Measurements from ENCODE around the gene OXT. TPM values are rescaled to one million over a fixed set of nuclear protein-coding genes. Genes with fewer than 3 reads are reported as not detected.

The OXT gene
- total RNA-seq, 3 donors from 2014 or later: 0.66 TPM; not detected in 2

DNA sequence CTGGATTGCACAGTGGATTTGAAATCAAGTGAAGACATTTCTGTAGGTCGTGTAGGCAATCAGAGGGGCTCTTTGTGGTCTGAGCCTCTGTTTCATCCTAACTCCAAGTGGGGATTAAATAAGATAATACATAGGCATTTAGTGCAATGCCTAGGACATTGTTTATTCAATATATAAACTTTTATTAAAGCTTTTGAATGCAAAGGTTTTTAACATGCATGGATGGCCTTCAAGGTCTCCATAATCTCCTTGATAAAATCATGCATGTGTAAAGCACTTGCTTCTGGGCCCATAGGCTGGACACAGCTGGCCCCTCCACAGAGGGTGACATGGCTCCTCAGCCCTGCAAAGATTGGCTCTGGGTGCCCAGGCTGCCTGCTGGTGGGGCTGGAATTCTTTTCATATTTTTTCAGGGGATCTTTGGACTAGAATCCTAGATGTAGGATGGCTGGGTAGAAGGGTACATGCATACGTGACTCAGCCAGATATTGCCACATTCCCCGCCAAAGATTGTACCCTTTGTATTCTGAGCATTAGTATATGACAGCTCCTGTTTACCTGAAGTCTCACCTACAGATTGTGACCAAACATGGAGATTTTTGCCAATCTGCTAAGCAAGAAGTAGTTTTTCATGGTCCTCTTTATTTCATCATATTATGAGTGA, 32.1 kb downstream of the OXT start:
- intact Hi-C loops (cut with DNase I, micrococcal nuclease): no loop called here
- TF ChIP-seq, protein P1, sequence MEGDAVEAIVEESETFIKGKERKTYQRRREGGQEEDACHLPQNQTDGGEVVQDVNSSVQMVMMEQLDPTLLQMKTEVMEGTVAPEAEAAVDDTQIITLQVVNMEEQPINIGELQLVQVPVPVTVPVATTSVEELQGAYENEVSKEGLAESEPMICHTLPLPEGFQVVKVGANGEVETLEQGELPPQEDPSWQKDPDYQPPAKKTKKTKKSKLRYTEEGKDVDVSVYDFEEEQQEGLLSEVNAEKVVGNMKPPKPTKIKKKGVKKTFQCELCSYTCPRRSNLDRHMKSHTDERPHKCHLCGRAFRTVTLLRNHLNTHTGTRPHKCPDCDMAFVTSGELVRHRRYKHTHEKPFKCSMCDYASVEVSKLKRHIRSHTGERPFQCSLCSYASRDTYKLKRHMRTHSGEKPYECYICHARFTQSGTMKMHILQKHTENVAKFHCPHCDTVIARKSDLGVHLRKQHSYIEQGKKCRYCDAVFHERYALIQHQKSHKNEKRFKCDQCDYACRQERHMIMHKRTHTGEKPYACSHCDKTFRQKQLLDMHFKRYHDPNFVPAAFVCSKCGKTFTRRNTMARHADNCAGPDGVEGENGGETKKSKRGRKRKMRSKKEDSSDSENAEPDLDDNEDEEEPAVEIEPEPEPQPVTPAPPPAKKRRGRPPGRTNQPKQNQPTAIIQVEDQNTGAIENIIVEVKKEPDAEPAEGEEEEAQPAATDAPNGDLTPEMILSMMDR (IDR thresholded peaks at IDR 0.05): no peak
- no peak for ATAC-seq
- no peaks in the 10 kb centered on the region for H3K9me3 ChIP-seq
- no peaks in the 10 kb centered on the region for H3K36me3 ChIP-seq (ENCODE audit: low read depth)
- DNase-seq: no peak
- H3K4me3 ChIP-seq: no peak overlapping the region
- H3K4me1 ChIP-seq (ENCODE audit: low read depth): no peaks in the 10 kb centered on the region

DNA sequence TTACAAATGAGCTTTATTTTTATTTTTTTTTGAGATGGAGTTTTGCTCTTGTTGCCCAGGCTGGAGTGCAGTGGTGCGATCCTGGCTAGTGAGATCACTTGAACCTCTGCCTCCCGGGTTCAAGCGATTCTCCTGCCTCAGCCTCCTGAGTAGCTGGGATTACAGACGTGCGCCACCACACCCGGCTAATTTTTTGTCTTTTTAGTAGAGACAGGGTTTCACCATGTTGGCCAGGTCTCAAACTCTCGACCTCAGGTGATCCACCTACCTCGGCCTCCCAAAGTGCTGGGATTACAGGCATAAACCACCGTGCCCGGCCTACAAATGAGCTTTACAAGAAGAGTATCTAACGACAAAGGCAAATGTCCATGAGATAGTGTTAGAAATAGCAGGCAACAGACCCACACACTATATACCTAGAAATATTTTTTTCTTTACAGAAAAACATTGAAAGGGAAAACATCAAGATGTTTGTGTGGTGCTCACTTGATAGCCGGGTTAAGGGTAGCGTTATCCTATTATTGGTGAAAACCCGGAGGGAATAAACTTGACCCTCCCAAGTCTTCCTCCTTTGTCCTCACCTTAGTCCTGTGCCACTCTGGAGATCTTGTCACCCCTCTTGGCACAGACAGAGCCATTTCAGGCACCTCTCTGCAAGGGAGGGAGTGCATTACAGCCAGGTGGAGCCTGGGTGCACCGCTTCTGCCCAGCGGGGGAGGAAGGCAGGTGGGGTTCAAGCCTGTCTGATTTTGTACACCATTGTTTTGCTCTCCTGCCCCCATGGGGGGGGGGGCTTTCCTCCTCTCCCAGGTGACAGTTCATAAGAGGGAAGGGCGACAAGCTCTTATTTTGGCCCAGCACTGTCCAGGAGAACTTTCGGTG, 34.1 kb downstream of the OXT start:
- intact Hi-C loops (cut with DNase I, micrococcal nuclease): no loop called here
- ATAC-seq: no peak
- Histone ChIP-seq H3K4me3 (no peak overlapping the region), H3K4me1 (ENCODE audit: low read depth) (no peaks in the 10 kb centered on the region), H3K36me3 (ENCODE audit: low read depth) (no peaks in the 10 kb centered on the region), H3K9me3 (no peaks in the 10 kb centered on the region)
- TF ChIP-seq, protein P1 (IDR thresholded peaks at IDR 0.05): no peak
- no peak for DNase-seq

DNA sequence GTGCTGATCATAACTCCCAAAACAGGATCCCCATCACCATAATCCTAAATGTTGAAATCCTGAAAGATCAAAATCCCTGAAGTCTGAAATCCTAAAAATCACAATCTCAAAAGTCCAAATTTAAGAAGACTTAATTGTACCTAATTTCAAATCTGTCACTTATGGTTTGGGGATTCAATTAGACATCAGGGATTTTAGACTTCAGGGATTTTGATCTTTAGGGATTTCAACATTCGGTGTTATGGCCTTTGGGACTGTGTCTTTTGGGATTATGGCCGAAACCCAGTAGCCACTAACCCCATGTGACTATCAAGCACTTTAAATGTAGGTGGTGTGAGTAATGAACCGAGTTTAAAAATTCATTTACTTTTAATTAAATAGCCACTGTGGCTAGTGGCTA, 34.8 kb downstream of the OXT start:
- Histone ChIP-seq H3K4me3 (no peak overlapping the region), H3K36me3 (ENCODE audit: low read depth) (no peaks in the 10 kb centered on the region), H3K9me3 (no peaks in the 10 kb centered on the region), H3K4me1 (ENCODE audit: low read depth) (no peaks in the 10 kb centered on the region)
- ATAC-seq (no peak), DNase-seq (no peak)
- intact Hi-C loops (cut with DNase I, micrococcal nuclease): no loop called here
- TF ChIP-seq, protein P1 (IDR thresholded peaks at IDR 0.05): no peak

DNA sequence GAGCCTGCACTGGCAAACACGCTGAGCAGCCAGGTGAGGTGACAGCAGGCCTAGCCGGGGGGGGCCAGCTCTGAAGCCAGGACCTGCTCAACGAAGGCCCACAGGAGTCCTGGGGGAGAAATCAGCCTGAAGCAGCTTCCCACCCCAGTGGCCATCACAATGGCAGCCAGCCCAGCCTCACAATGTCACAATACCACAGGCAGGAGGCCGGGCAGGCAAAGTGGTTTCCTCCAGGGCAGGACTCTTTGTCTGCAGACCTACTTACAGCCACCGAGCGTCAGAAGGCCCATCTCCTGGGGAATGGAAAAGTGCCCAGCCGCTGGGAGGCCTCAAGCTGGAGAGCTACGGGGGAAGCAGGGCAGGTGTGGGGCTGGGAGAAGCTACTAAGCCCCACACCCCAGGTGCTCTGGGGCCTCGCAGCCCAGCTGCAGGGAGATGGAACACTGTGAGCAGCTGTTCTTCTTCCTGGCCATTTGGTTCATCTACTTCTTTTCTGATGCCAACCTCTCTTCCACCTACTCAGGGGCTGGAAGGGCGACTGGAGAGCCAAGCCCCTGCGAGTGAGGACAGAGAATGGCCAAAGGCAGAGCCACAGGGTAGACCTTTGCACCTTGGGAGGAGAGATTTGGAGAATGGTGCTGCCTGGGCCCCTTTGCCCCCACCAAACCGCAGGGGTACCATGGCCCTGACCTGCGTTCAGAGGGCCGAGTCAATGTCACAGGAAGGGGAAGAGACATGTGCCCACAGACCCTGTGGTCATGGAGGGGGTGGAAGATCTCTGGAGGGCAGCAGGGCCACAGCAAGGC, 35.4 kb downstream of the OXT start:
- no peak for ATAC-seq
- H3K36me3 ChIP-seq (ENCODE audit: low read depth): no peaks in the 10 kb centered on the region
- intact Hi-C loops (cut with DNase I, micrococcal nuclease): no loop called here
- H3K4me3 ChIP-seq: no peak overlapping the region
- TF ChIP-seq, protein P1 (IDR thresholded peaks at IDR 0.05): no peak
- no peaks in the 10 kb centered on the region for H3K4me1 ChIP-seq (ENCODE audit: low read depth)
- H3K9me3 ChIP-seq: no peaks in the 10 kb centered on the region
- no peak for DNase-seq

DNA sequence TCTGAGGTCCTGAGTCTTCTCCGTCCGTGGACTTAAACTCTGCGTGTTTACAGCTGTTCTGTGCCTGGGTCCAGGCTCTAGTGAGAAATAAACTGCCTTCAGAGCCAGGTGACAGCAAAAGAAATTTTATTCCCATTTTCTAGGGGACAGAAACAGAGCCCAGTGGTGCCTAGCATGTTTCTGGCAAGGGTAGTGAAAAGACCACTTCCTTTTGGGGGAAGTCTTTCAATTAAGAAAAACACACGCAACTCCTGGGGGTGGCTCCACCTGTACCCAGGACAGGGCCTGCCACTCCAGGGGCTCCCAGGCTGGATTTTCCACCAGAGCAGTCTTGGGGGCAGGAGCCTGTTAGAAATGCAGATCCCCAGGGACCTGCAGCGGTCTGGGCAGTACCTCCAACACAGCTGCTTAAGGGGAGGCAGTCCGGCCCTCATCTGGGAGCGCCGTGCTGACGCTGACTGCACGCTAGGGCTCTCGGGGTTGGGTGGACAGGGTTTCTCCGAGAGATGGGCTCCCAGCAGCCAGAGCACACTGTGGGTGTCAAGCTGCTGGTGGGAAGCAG, 36.1 kb downstream of the OXT start:
- TF ChIP-seq, protein P1 (IDR thresholded peaks at IDR 0.05): no peak
- no peak for ATAC-seq
- intact Hi-C loops (cut with DNase I, micrococcal nuclease): no loop called here
- no peaks in the 10 kb centered on the region for H3K36me3 ChIP-seq (ENCODE audit: low read depth)
- H3K4me3 ChIP-seq: no peak overlapping the region
- no peaks in the 10 kb centered on the region for H3K4me1 ChIP-seq (ENCODE audit: low read depth)
- H3K9me3 ChIP-seq: no peaks in the 10 kb centered on the region
- DNase-seq: no peak
